Keratinocyte (primary cell): ENCODE results near the gene CENPO. TPM values are rescaled to one million over a fixed set of nuclear protein-coding genes. Genes with fewer than 3 reads are reported as not detected.

Experiments
- DNase-seq: peaks from one replicate; pipeline ENCODE4 v3.0.0-alpha.2; 2011; ENCODE audit warnings: low read depth, missing footprints, low spot score
- FAIRE-seq: peaks from 2 replicates; lab custom pipeline; 2011; peaks lifted over from hg19 to GRCh38; lab: Jason Lieb, UNC
- H2AFZ ChIP-seq: 2 replicates; pipeline ENCODE4 v1.6.0; 2012; ENCODE audit warnings: low read length, control low read depth, inconsistent platforms; ENCODE audit not compliant: control insufficient read depth
- H3K27ac ChIP-seq: 2 replicates; pipeline ENCODE4 v1.5.1; 2011; ENCODE audit warnings: low read length; ENCODE audit not compliant: control insufficient read depth, insufficient read depth
- H3K27me3 ChIP-seq: 3 replicates; pipeline ENCODE4 v1.6.0; 2011; ENCODE audit warnings: low read length; ENCODE audit not compliant: control insufficient read depth, insufficient read depth; ENCODE audit errors: extremely low read depth
- H3K36me3 ChIP-seq, 2 experiments: 2 replicates in 1 of 2; 3 replicates in 1 of 2; pipeline ENCODE4 v1.5.1; 2011; ENCODE audit warnings: low read length in 2 of 2, mild to moderate bottlenecking in 1 of 2; ENCODE audit not compliant: control insufficient read depth in 2 of 2, insufficient read depth in 2 of 2; ENCODE audit errors: extremely low read depth in 1 of 2
- H3K4me1 ChIP-seq: 3 replicates; pipeline ENCODE4 v1.5.1; 2011; ENCODE audit warnings: low read length; ENCODE audit not compliant: control insufficient read depth, insufficient read depth; ENCODE audit errors: extremely low read depth
- H3K4me2 ChIP-seq: 3 replicates; pipeline ENCODE4 v1.6.0; 2011; ENCODE audit warnings: low read depth, low read length; ENCODE audit not compliant: control insufficient read depth, insufficient read depth; ENCODE audit errors: extremely low read depth
- H3K4me3 ChIP-seq, 3 experiments: fragments of 200-600 bp in 1 of 3; sonication (generic) in 1 of 3; 2 replicates in 2 of 3; 3 replicates in 1 of 3; pipeline ENCODE4 v1.5.1; 2011 to 2016; ENCODE audit warnings: low read length in 3 of 3, mild to moderate bottlenecking in 3 of 3, control low read depth in 2 of 3, inconsistent platforms in 1 of 3, low read depth in 1 of 3, mixed read lengths in 1 of 3, mixed run types in 1 of 3, moderate library complexity in 1 of 3; ENCODE audit not compliant: control insufficient read depth in 2 of 3, insufficient read depth in 2 of 3; ENCODE audit errors: extremely low read depth in 1 of 3
- H3K79me2 ChIP-seq: 2 replicates; pipeline ENCODE4 v1.6.0; 2012; ENCODE audit warnings: low read length; ENCODE audit not compliant: control insufficient read depth, insufficient read depth
- H3K9ac ChIP-seq: 3 replicates; pipeline ENCODE4 v1.6.0; 2011; ENCODE audit warnings: low read length; ENCODE audit not compliant: control insufficient read depth, insufficient read depth; ENCODE audit errors: extremely low read depth
- H3K9me1 ChIP-seq: 3 replicates; pipeline ENCODE4 v1.6.0; 2011; ENCODE audit warnings: low read length; ENCODE audit not compliant: control insufficient read depth, insufficient read depth; ENCODE audit errors: extremely low read depth
- H3K9me3 ChIP-seq: 2 replicates; pipeline ENCODE4 v1.5.1; 2012; ENCODE audit warnings: low read depth, low read length; ENCODE audit not compliant: control insufficient read depth
- H4K20me1 ChIP-seq: 3 replicates; pipeline ENCODE4 v1.6.0; 2011; ENCODE audit warnings: low read length; ENCODE audit not compliant: control insufficient read depth, insufficient read depth; ENCODE audit errors: extremely low read depth
- CTCF ChIP-seq, 3 experiments: IDR thresholded peaks in 1 of 3; conservative IDR thresholded peaks in 1 of 3; optimal IDR thresholded peaks in 1 of 3; 2 replicates in 2 of 3; 3 replicates in 1 of 3; pipeline versions ENCODE3 to v1.5.1; 2011; ENCODE audit warnings: low read length in 3 of 3, mild to moderate bottlenecking in 3 of 3, moderate library complexity in 2 of 3, control low read depth in 1 of 3, inconsistent platforms in 1 of 3; ENCODE audit not compliant: insufficient read depth in 2 of 3; ENCODE audit errors: extremely low read depth in 1 of 3
- EZH2 ChIP-seq: IDR thresholded peaks from one replicate; pipeline ENCODE4 v1.6.1; 2012; ENCODE audit warnings: inconsistent platforms, mild to moderate bottlenecking, low read length, moderate library complexity
- dilution Hi-C: fragments of 300-500 bp; cut with MboI; formaldehyde crosslinking; loops from one replicate; pipeline ENCODE4 v1.7.0; 2020; ENCODE audit warnings: low sequenced_read_pairs; ENCODE audit not compliant: extremely low pct_ligation_motif_present
- polyA plus RNA-seq, 5 experiments: library from polyadenylated mRNA; depleted of rRNA in 3 of 5; stranded (reverse) in 3 of 5; stranded (forward) in 1 of 5; unstranded in 1 of 5; fragments of >200 nt; gene quantifications; 1 replicate in 1 of 5; 2 replicates in 3 of 5; 3 replicates in 1 of 5; pipeline versions ENCODE4 v1.2.1 to v1.2.3, GENCODE V29; 2011 to 2012; ENCODE audit warnings: missing spikeins in 2 of 5, low read depth in 1 of 5, low replicate concordance in 1 of 5

CENPO gene
- polyA plus RNA-seq, 1 donor (not counting 4 experiments of a cell fraction or from before 2014, with no cell fraction given), result 12.1 TPM

- no peaks in the 10 kb centered on the region for H3K9me1 ChIP-seq
- no peaks in the 10 kb centered on the region for H3K9me3 ChIP-seq
- peaks cover 0 to 3% of the 10 kb centered on the region in 2 experiments for H3K36me3 ChIP-seq
- no peak overlapping the region for H3K27ac ChIP-seq
- no peak for DNase-seq
- no peaks in the 10 kb centered on the region for H4K20me1 ChIP-seq
- FAIRE-seq, result no peak
- H3K79me2 ChIP-seq, result no peaks in the 10 kb centered on the region
- H3K4me1 ChIP-seq, result no peaks in the 10 kb centered on the region
- no peak overlapping the region for H3K4me3 ChIP-seq
- TF ChIP-seq EZH2 (no peak), CTCF (optimal IDR thresholded peaks at IDR 0.05 in 1 of 3, IDR thresholded peaks at IDR 0.05 in 1 of 3, conservative IDR thresholded peaks at IDR 0.05 in 1 of 3; ENCODE audit: extremely low read depth in 1 of 3, insufficient read depth in 2 of 3, low read length in 3 of 3) (no peak)
- H3K27me3 ChIP-seq, result no peaks in the 10 kb centered on the region
- dilution Hi-C loops, result no loop called here
- no peak overlapping the region for H2AFZ ChIP-seq
- no peak overlapping the region for H3K4me2 ChIP-seq
- H3K9ac ChIP-seq, result no peak overlapping the region
Measured at GRCh38 chr2:24763843-24764242, 29.4 kb upstream of the CENPO start.

- no peaks in the 10 kb centered on the region for H3K9me1 ChIP-seq
- H3K36me3 ChIP-seq, result peaks cover 0 to 3% of the 10 kb centered on the region in 2 experiments
- no peaks in the 10 kb centered on the region for H3K4me1 ChIP-seq
- TF ChIP-seq EZH2, result no peak
- no peak for TF ChIP-seq CTCF (optimal IDR thresholded peaks at IDR 0.05 in 1 of 3, IDR thresholded peaks at IDR 0.05 in 1 of 3, conservative IDR thresholded peaks at IDR 0.05 in 1 of 3; ENCODE audit: extremely low read depth in 1 of 3, insufficient read depth in 2 of 3, low read length in 3 of 3)
- H3K4me3 ChIP-seq, result no peak overlapping the region
- no peak for FAIRE-seq
- H3K79me2 ChIP-seq, result no peaks in the 10 kb centered on the region
- H3K9me3 ChIP-seq, result no peaks in the 10 kb centered on the region
- H2AFZ ChIP-seq, result no peak overlapping the region
- DNase-seq, result no peak
- no peak overlapping the region for H3K4me2 ChIP-seq
- dilution Hi-C loops, result no loop called here
- H3K27ac ChIP-seq, result no peak overlapping the region
- H4K20me1 ChIP-seq, result no peaks in the 10 kb centered on the region
- H3K9ac ChIP-seq, result no peak overlapping the region
- H3K27me3 ChIP-seq, result no peaks in the 10 kb centered on the region
Measured at GRCh38 chr2:24766609-24767008, 26.6 kb upstream of the CENPO start.
